IPS DF 4.7 (cell line): ENCODE results near the gene MRPL11.

ENCODE experiments used
- DNase-seq: peaks from one replicate; pipeline ENCODE4 v3.0.0-alpha.2; 2013; ENCODE audit warnings: low spot score; ENCODE audit errors: extremely low read depth

MRPL11 gene

GRCh38 chr11:66438504-66439466, at the start of gene MRPL11:
MRPL11 (minus strand) TSS chr11:66438848; CDS start chr11:66438754, 94 bp downstream.
- DNase-seq: peak; percentile 96

DNA sequence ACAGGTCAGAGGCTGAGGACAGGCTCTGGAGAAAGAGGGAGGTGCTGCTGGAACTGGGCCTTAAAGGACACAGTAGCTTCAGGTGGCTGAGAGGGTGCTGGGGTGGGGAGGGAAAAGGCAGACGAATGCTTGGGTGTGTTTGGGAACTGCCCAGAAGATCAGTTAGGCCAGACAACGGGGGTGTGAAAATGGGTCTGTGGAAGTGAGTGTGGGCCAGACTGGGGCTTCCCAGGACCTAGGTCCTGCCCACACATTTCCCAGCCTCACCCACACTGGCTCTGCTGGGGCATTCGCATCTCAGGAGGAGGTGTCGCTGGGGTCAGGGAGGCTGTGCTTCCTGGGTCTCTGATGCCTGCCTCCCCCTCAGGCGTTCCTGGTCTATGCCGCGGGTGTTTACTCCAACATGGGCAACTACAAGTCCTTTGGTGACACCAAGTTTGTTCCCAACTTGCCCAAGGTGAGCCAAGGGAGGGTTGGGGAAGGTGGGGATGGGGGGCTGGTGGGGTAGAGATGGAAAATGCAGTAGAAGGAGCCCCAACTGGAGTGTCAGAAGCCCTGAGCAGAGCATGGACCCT, 46.2 kb upstream of the MRPL11 start:
- no peak for DNase-seq

GRCh38 chr11:66480117-66480938, 41.7 kb upstream of the MRPL11 start, which contains the start of gene DPP3:
DPP3 (plus strand) TSS chr11:66480434; CDS start chr11:66482201, 1,767 bp downstream.
- peak; percentile 78 for DNase-seq

DNA sequence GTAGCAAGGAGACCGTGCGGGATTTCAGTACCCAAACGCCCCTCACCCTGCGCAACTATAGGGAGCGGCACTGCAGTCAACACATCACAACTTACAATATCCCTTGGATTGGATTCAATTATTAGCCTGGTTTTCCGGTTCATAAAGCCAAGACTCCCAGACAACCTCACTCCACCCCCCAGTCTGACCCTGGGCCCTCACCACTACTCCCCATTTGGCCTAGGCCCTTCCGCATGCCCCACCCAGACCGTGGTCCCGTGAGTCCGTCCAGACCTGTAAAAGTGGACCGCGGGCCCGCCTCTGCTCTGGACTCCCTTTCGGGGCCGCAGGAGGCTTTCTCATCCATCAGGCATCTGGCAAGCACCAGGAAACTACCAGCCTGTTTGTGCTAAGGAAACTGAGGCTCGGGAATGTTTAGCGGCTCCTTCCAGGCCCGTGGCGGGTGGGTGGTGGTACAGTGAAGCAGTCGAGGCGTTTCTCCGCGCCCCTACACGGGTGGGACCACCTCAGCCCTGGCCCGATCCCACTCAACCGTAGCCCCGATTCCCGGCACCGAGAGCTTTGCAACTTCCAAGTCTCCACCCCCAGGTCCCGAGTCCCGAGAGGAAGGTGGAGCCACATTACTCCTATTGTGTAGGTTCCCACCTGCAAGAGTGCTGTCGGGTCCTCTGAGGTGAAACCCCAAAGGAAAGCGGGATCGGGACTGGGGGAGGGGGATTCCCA, 40.9 kb upstream of the MRPL11 start:
- DNase-seq: no peak

DNA sequence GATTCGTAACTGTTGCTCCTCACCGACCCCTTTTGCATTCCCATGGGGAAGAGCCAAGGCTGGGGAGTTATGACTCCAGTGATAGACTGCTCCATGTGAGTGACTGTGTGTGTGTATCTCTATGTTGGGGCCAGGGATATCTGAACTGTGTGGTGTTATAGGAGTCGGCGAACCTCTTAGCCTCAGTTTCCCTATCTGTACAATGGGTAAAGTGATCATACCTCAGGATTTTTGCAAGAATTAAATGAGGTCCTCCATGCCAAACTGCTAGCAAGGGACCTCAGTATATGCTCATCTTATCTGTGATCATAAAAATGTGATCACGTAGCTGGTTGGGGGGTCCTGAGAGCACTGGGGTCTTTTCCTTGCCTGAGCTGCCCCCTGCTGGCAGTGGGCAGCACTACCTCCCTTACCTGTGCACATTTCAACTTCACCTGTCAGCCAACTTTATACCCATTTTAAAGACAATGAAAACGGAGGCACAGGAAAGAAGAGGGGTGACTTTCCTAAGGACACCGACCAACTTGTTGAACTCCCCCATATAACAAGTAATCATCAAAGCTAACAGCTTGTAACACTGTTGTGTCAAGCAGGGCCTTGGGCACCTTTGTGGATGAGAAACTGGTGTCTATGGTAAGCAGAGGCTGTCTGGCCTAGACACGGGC, 40.2 kb upstream of the MRPL11 start:
- DNase-seq: no peak

DNA sequence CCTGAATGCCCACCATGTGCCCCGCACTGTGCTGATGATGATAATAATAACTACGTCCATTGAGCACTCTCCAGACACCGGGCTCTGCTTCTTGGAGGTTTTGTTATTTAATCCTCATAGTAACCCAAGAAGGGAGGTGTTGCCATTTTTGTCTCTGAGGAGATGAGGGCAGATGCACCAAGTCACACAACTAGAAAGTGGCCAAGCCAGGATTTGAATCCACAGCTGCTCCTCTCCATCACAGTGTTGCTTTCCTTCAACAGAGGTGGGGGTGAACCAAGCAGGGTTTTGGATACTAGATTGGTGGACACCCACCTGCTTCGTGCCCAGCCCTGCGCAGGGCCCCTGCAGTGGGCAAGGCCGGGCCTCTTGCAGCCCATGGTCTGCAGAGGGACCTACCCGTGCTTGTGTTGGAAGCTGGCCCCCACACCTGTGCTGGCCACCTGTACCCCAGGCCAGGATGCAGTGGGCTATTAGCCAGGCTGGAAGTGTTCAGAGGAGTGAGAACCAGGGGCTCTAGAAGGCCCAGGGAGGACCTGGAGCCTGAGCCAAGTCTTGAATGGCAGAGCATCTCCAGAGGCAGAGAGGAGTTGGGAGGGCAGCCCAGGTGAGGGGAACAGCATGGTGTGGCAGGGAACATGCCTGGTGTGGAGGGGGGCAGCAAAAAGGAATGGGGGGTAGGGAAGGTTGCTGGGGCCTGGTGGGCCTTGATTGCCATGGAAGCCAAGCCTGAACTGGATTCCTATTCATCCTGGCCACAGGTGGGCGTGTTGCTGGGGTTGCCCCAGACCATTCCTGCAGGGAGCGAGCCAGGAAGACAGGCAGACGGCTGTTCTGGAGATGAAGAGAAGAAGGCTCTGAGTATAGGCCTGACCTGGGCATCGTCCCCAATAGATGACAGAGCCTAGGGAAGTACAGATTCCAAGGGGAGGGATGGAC, 38.9 kb upstream of the MRPL11 start:
- DNase-seq: no peak

DNA sequence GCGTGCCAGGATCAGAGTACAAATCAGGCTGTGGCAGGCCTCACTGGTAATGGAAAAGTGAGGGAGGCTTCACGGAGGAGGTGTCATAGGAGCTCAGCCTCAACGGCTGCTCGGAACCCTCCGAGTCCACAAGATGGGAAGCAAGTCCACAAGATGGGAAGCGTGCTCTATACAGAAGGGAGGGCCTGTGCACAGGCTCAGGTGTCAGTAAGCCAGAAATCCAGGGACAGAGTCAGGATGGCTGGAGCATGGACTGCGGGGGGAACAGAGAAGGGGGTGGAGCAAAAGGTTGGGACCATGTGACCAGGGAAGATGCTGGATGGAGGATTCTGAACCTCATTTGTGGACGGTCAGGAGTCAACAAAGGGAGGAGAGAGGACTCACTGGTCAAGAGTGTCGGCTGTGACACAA, 38.2 kb upstream of the MRPL11 start:
- no peak for DNase-seq

GRCh38 chr11:66476173-66476840, 37.7 kb upstream of the MRPL11 start:
- no peak for DNase-seq

DNA sequence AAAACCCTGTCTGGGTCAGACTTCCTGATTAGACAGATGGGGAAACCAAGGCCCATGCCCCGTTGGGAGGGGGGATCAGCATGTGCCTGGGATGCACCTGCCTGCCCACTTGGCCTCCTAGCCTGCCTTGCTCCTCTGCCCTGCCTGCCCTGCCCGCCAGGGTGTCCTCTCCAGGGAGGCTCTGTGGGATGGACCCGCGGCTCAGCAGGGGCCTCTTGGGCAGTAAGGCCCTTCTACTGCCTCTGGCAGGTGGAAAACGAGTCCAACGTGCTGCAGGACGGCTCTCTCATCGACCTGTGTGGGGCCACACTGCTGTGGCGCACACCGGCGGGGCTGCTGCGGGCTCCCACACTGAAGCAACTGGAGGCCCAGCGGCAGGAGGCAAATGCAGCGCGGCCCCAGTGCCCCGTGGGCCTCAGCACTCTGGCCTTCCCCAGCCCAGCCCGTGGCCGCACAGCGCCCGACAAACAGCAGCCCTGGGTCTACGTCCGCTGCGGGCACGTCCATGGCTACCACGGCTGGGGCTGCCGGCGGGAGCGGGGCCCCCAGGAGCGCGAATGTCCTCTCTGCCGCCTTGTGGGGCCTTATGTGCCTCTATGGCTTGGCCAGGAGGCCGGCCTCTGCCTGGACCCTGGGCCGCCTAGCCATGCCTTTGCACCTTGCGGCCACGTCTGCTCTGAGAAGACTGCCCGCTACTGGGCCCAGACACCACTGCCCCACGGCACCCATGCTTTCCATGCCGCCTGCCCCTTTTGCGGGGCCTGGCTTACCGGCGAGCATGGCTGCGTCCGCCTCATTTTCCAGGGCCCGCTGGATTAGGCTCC, 36.9 kb upstream of the MRPL11 start:
- no peak for DNase-seq

DNA sequence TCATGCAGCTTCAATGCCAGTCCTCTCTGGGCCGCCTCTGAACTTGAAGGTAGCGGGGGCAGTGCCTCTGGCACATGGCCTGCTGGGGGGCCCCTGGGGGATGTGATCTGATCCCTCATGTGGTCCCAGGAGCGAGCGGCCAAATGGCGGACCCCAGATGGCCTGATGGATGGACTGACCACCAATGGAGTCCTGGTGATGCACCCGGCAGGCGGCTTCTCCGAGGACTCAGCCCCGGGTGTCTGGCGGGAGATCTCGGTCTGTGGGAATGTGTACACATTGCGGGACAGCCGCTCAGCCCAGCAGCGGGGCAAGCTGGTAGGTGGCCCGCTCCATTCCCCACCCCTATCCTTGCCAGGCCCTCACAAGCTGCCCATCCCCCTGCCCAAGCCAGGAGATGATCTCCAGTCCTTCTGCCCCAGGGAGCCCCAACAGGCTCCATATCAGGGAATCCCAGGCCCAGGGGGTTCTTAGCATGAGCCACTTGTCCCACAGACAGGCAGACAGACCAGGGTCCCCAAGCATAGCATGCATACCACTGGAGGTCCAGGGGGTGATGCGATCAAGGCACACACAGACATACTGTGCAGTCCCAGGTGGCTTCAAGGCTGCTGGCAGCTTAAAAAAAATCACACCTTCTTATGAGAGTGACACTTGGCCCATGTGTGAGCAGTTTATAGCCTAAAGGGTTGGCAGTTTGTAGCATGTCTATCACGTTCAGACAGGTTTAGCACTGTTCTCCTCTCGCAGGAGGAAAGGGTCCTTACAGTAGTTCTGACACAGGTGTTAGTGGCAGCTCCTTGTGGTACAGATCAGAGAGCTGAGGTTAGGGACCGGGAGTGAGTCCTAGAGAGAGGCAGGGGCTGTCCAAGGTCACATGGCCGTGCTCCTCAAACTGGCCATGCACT, 35.2 kb upstream of the MRPL11 start:
- no peak for DNase-seq

- no peak for DNase-seq
These were observed 34.5 kb upstream of the MRPL11 start for GRCh38 chr11:66473167-66473566.

GRCh38 chr11:66472054-66472453, 33.4 kb upstream of the MRPL11 start:
- no peak for DNase-seq

DNA sequence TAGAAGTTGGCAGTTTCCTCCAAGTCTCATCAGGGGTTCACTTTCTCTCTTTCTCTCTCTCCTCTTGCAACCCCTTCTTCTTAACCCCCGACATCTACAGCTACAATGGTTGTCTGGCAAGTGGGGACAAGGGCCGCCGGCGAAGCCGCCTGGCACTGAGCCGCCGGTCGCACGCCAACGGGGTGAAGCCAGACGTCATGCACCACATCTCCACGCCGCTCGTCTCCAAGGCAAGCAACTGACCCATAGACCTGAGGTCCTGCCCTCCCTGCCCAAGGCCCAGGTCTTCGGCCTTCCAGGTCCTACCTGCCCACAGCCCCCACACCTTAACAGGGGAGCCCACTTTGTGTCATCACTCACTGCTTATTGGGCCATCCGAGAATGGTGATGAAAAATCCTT, 32.5 kb upstream of the MRPL11 start:
- no peak for DNase-seq

- DNase-seq: no peak
These were observed 31.4 kb upstream of the MRPL11 start for GRCh38 chr11:66470015-66470414.

GRCh38 chr11:66469441-66469840, 30.8 kb upstream of the MRPL11 start:
- no peak for DNase-seq

- no peak for DNase-seq
These were observed 30.0 kb upstream of the MRPL11 start for GRCh38 chr11:66468691-66469090.

GRCh38 chr11:66467756-66468155, 29.1 kb upstream of the MRPL11 start:
- DNase-seq: no peak
